Liver (tissue), 9 donors: ENCODE data around the gene PDLIM1. TPM values are rescaled to one million over a fixed set of nuclear protein-coding genes. Genes with fewer than 3 reads are reported as not detected.

ENCODE experiments used
- DNase-seq: peaks from one replicate; pipeline ENCODE4 v3.0.0-alpha.2; 2017; ENCODE audit warnings: low spot score
- H3K27ac ChIP-seq, 2 donors: one replicate each; pipeline ENCODE4 v1.7.0; 2013; ENCODE audit warnings: inconsistent platforms in 2 of 2, low read length in 2 of 2, control low read depth in 1 of 2, low read depth in 1 of 2, mild to moderate bottlenecking in 1 of 2
- H3K27me3 ChIP-seq, 4 donors: one replicate each; pipeline versions ENCODE4 v1.6.1 to v1.7.0; 2013; ENCODE audit warnings: low read length in 3 of 4, inconsistent platforms in 1 of 4, mild to moderate bottlenecking in 1 of 4, moderate library complexity in 1 of 4; ENCODE audit not compliant: control insufficient read depth in 4 of 4, insufficient read depth in 4 of 4
- H3K36me3 ChIP-seq, 4 donors: one replicate each; pipeline versions ENCODE4 v1.6.1 to v1.7.0; 2013; ENCODE audit warnings: low read length in 3 of 4, mild to moderate bottlenecking in 3 of 4, low read depth in 1 of 4, moderate library complexity in 1 of 4; ENCODE audit not compliant: control insufficient read depth in 4 of 4, insufficient read depth in 3 of 4
- H3K4me1 ChIP-seq, 4 donors: one replicate each; pipeline versions ENCODE4 v1.6.1 to v1.7.0; 2013; ENCODE audit warnings: low read length in 3 of 4, mild to moderate bottlenecking in 3 of 4, moderate library complexity in 1 of 4; ENCODE audit not compliant: control insufficient read depth in 4 of 4, insufficient read depth in 4 of 4
- H3K4me3 ChIP-seq, 3 donors: one replicate each; pipeline versions ENCODE4 v1.6.1 to v1.7.0; 2013; ENCODE audit warnings: low read length in 3 of 3, control low read depth in 1 of 3, low read depth in 1 of 3, mild to moderate bottlenecking in 1 of 3
- H3K9ac ChIP-seq, 2 donors: one replicate each; pipeline ENCODE4 v1.7.0; 2013; ENCODE audit warnings: low read length in 2 of 2, mild to moderate bottlenecking in 2 of 2, moderate library complexity in 2 of 2, control low read depth in 1 of 2, low read depth in 1 of 2
- H3K9me3 ChIP-seq, 4 donors: one replicate each; pipeline versions ENCODE4 v1.6.1 to v1.7.0; 2013; ENCODE audit warnings: low read length in 3 of 4; ENCODE audit not compliant: control insufficient read depth in 4 of 4
- EGR1 ChIP-seq, 2 donors: IDR thresholded peaks; 2 replicates each; pipeline ENCODE4 v1.6.1; 2016 to 2018; ENCODE audit warnings: antibody characterized with exemption in 2 of 2, low read depth in 2 of 2
- FOXA1 ChIP-seq: IDR thresholded peaks from 2 replicates; pipeline ENCODE4 v1.6.1; 2016; ENCODE audit warnings: antibody characterized with exemption
- FOXA2 ChIP-seq: IDR thresholded peaks from 2 replicates; pipeline ENCODE4 v1.6.1; 2016; ENCODE audit warnings: antibody characterized with exemption
- GABPA ChIP-seq, 2 donors: IDR thresholded peaks in 1 of 2; conservative IDR thresholded peaks in 1 of 2; 2 replicates each; pipeline ENCODE4 v1.6.1; 2016; ENCODE audit warnings: antibody characterized with exemption in 2 of 2, mild to moderate bottlenecking in 1 of 2, moderate library complexity in 1 of 2
- HNF4A ChIP-seq, 2 donors: conservative IDR thresholded peaks; 2 replicates each; pipeline ENCODE4 v1.6.1; 2016; ENCODE audit warnings: antibody characterized with exemption in 2 of 2, mild to moderate bottlenecking in 2 of 2
- HNF4G ChIP-seq: IDR thresholded peaks from 2 replicates; pipeline ENCODE4 v1.6.1; 2016; ENCODE audit warnings: antibody characterized with exemption
- JUND ChIP-seq, 2 donors: IDR thresholded peaks; 2 replicates each; pipeline ENCODE4 v1.6.1; 2016; ENCODE audit warnings: antibody characterized with exemption in 2 of 2
- NR2F2 ChIP-seq: IDR thresholded peaks from 2 replicates; pipeline ENCODE4 v1.6.1; 2016; ENCODE audit warnings: antibody characterized with exemption
- RAD21 ChIP-seq, 2 donors: IDR thresholded peaks; 2 replicates each; pipeline ENCODE4 v1.6.1; 2016; ENCODE audit warnings: antibody characterized with exemption in 2 of 2, mild to moderate bottlenecking in 2 of 2
- SP1 ChIP-seq: IDR thresholded peaks from 2 replicates; pipeline ENCODE4 v1.6.1; 2018; ENCODE audit warnings: antibody characterized with exemption, mild to moderate bottlenecking
- YY1 ChIP-seq: IDR thresholded peaks from 2 replicates; pipeline ENCODE4 v1.6.1; 2016; ENCODE audit warnings: antibody characterized with exemption, mild to moderate bottlenecking
- WGBS: extraction: QIAGEN DNeasy Blood & Tissue Kit; methylation state at CpG from one replicate; pipeline ENCODE4 v1.1.7; 2013; 5-methylcytosine and 5-hydroxymethylcytosine counted together
- polyA plus RNA-seq, 2 donors: library from polyadenylated mRNA; stranded (reverse) in 1 of 2; unstranded in 1 of 2; fragments of 200-250 nt in 1 of 2; fragments of >200 nt in 1 of 2; fragmentation: Nextera tagmentation in 1 of 2; extraction: Ambion mirVana in 1 of 2; gene quantifications; one replicate each; pipeline versions ENCODE4 v1.2.1 to v1.2.3, GENCODE V29; 2013 to 2015
- total RNA-seq, 2 donors: library from RNA; depleted of rRNA; stranded (reverse); fragments of >200 nt; gene quantifications; one replicate each; pipeline ENCODE4 v1.2.3, GENCODE V29; 2014
- TF ChIP-seq, protein P1 (sequence below): IDR thresholded peaks from 2 replicates; pipeline ENCODE4 v1.6.1; 2016; ENCODE audit warnings: antibody characterized with exemption
- TF ChIP-seq, protein P2 (sequence below): IDR thresholded peaks from 2 replicates; pipeline ENCODE4 v1.6.1; 2016; ENCODE audit warnings: antibody characterized with exemption, mild to moderate bottlenecking
- TF ChIP-seq, protein P3 (sequence below): IDR thresholded peaks from 2 replicates; pipeline ENCODE4 v1.6.1; 2016; ENCODE audit warnings: antibody characterized with exemption
- donor health status: healthy.
- donor health status: healthy.
- donor health status: healthy.
- donor health status: healthy.
- donor health status: healthy.

PDLIM1 gene
- total and polyA plus RNA-seq, 4 donors, result 16.8 to 73.4 (median 44.5) TPM

DNA sequence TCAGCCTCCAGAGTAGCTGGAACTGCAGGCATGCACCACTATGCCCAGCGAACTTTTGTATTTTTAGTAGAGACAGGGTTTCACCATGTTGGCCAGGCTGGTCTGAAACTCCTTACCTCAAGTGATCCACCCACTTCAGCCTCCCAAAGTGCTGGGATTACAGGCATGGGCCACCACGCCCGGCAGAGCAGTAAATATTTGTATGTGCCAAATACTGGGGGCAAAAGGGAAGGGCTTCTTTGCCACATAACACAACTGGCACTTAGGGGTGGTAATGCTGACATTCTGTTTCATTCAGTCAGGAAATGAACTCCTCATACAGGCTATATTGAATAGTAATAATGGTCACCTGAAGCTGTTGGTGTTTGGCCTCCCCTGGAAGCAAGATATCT lies 55.1 kb downstream of the PDLIM1 start:
- Histone ChIP-seq H3K27me3 (no peaks in the 10 kb centered on the region), H3K27ac (no peak overlapping the region), H3K4me3 (no peak overlapping the region), H3K9ac (no peak overlapping the region), H3K36me3 (peaks cover 3 to 44% (median 27%) of the 10 kb centered on the region in 4 donors), H3K9me3 (no peaks in the 10 kb centered on the region), H3K4me1 (peaks cover 0 to 3% (median 0%) of the 10 kb centered on the region in 4 donors)
- 90% methylated on average over 3 of the region's 3 CpGs for WGBS
- no peak for TF ChIP-seq YY1
- TF ChIP-seq HNF4G, result no peak
- TF ChIP-seq FOXA1, result no peak
- TF ChIP-seq, protein P1, sequence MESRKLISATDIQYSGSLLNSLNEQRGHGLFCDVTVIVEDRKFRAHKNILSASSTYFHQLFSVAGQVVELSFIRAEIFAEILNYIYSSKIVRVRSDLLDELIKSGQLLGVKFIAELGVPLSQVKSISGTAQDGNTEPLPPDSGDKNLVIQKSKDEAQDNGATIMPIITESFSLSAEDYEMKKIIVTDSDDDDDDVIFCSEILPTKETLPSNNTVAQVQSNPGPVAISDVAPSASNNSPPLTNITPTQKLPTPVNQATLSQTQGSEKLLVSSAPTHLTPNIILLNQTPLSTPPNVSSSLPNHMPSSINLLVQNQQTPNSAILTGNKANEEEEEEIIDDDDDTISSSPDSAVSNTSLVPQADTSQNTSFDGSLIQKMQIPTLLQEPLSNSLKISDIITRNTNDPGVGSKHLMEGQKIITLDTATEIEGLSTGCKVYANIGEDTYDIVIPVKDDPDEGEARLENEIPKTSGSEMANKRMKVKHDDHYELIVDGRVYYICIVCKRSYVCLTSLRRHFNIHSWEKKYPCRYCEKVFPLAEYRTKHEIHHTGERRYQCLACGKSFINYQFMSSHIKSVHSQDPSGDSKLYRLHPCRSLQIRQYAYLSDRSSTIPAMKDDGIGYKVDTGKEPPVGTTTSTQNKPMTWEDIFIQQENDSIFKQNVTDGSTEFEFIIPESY, result no peak
- TF ChIP-seq HNF4A (conservative IDR thresholded peaks at IDR 0.05), result no peak
- no peak for TF ChIP-seq FOXA2
- TF ChIP-seq, protein P2, sequence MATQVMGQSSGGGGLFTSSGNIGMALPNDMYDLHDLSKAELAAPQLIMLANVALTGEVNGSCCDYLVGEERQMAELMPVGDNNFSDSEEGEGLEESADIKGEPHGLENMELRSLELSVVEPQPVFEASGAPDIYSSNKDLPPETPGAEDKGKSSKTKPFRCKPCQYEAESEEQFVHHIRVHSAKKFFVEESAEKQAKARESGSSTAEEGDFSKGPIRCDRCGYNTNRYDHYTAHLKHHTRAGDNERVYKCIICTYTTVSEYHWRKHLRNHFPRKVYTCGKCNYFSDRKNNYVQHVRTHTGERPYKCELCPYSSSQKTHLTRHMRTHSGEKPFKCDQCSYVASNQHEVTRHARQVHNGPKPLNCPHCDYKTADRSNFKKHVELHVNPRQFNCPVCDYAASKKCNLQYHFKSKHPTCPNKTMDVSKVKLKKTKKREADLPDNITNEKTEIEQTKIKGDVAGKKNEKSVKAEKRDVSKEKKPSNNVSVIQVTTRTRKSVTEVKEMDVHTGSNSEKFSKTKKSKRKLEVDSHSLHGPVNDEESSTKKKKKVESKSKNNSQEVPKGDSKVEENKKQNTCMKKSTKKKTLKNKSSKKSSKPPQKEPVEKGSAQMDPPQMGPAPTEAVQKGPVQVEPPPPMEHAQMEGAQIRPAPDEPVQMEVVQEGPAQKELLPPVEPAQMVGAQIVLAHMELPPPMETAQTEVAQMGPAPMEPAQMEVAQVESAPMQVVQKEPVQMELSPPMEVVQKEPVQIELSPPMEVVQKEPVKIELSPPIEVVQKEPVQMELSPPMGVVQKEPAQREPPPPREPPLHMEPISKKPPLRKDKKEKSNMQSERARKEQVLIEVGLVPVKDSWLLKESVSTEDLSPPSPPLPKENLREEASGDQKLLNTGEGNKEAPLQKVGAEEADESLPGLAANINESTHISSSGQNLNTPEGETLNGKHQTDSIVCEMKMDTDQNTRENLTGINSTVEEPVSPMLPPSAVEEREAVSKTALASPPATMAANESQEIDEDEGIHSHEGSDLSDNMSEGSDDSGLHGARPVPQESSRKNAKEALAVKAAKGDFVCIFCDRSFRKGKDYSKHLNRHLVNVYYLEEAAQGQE, result no peak
- no peak for DNase-seq

DNA sequence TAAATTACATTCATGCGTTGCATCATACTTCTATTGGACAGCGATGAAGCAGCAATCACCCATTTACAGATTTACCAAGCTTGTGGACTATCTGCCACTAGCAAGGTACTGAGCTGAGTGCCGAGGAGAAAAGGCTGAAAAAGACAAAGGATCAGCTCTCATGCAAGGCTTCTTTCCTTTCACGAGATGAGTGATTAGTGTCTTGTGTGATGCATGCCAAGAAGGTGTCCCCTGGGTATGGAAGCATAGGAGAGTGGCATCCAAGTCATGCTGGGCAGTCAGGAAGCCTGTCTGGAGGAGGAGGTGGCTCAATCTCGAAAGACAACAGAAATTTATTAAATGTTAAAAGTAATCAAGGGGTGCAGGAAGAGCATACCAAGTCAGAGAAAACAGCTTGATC lies 55.9 kb downstream of the PDLIM1 start:
- WGBS, result 82% methylated on average over 5 of the region's 5 CpGs
- Histone ChIP-seq H3K27ac (no peak overlapping the region), H3K4me3 (no peak overlapping the region), H3K4me1 (peaks cover 0 to 7% (median 0%) of the 10 kb centered on the region in 4 donors), H3K9me3 (no peaks in the 10 kb centered on the region), H3K9ac (no peak overlapping the region), H3K36me3 (peaks cover 3 to 41% (median 22%) of the 10 kb centered on the region in 4 donors), H3K27me3 (no peaks in the 10 kb centered on the region)
- no peak for DNase-seq
- TF ChIP-seq NR2F2 (no peak), RAD21 (IDR thresholded peaks at IDR 0.05) (no peak), SP1 (no peak), GABPA (IDR thresholded peaks at IDR 0.05 in 1 of 2, conservative IDR thresholded peaks at IDR 0.05 in 1 of 2) (no peak), EGR1 (IDR thresholded peaks at IDR 0.05; ENCODE audit: low read depth in 2 of 2) (no peak), JUND (IDR thresholded peaks at IDR 0.05) (no peak), HNF4G (no peak), HNF4A (conservative IDR thresholded peaks at IDR 0.05) (no peak), YY1 (no peak)
- TF ChIP-seq, protein P3, sequence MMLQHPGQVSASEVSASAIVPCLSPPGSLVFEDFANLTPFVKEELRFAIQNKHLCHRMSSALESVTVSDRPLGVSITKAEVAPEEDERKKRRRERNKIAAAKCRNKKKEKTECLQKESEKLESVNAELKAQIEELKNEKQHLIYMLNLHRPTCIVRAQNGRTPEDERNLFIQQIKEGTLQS, result no peak
- TF ChIP-seq, protein P1, result no peak
- TF ChIP-seq, protein P2, result no peak
